ENCODE measurements around the gene TBC1D3L.
"Not testable (repeated sequence)": the region's sequence is repeated elsewhere in the genome, so short reads cannot be mapped to it uniquely, and the experiment has no call there.

The TBC1D3L gene

GRCh38 chr17:37988960-37989359, at the start of gene TBC1D3L:
Gene TBC1D3L (minus strand): TSS chr17:37989060. CDS start chr17:37987520, 1,540 bp downstream.
- DNase-seq: not testable (repeated sequence)

DNA sequence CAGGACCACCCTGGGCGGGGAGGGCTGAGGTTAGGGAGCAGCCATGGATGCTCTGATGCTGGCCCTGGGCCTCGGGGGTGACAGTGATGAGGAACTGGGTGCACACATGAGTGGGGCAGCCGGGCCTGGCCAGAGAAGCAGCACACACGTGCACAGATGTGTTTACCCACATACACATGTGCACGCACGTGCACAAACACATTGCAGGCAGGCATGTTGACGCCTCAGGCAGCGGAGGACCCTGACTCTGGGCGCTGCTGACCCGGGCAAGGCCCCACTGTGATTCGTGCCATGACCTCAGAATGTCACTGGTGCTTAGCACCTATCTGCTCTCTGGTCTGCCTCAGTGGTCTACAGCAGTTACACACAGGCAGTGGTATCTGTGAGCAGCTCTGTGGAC, 14.8 kb upstream of the TBC1D3L start, which contains the start of gene TBC1D3D:
Gene TBC1D3D (plus strand): TSS at position 301 of the 400 bp plus-strand sequence. CDS start 1,585 bp downstream, outside the sequence.
- not testable (repeated sequence) for DNase-seq
